ENCODE results near the gene FRMD4A.

DNA sequence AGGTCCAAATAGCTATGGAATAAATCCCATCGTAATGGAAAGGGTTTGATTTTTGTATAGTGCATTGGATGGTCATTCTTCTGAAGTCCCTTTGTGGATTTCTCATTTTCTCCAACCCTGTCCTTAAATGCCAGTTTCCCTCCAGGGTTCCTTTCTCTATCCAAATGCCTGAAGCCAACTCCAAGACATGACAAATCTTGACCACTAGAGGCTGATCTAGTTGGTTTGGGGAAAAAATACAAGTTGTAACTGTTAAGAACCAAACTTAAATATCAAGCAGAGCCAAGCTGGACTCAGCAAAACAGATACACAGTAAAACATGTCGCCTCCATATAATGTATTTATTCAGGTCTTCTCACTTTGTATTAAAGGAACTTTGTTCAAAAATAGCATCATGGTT lies 28.7 kb downstream of the FRMD4A start:
- TF ChIP-seq EP300 (IDR thresholded peaks at IDR 0.05; ENCODE audit: borderline replicate concordance) (no peak), CEBPB (IDR thresholded peaks at IDR 0.05) (no peak), TEAD4 (IDR thresholded peaks at IDR 0.05) (no peak), NFIC (IDR thresholded peaks at IDR 0.05) (no peak), MAX (IDR thresholded peaks at IDR 0.05) (no peak), CREB1 (IDR thresholded peaks at IDR 0.05; ENCODE audit: low read depth) (no peak), USF1 (IDR thresholded peaks at IDR 0.05) (no peak), RAD21 (IDR thresholded peaks at IDR 0.05; ENCODE audit: low read depth) (no peak), YY1 (IDR thresholded peaks at IDR 0.05; ENCODE audit: low read depth) (no peak), FOXM1 (IDR thresholded peaks at IDR 0.05; ENCODE audit: borderline replicate concordance, low read depth) (no peak), ZBTB7A (IDR thresholded peaks at IDR 0.05; ENCODE audit: low read depth) (no peak), TAF1 (IDR thresholded peaks at IDR 0.05; ENCODE audit: low read depth) (no peak), TCF12 (IDR thresholded peaks at IDR 0.05; ENCODE audit: low read depth) (no peak)
- TF ChIP-seq, protein P1, sequence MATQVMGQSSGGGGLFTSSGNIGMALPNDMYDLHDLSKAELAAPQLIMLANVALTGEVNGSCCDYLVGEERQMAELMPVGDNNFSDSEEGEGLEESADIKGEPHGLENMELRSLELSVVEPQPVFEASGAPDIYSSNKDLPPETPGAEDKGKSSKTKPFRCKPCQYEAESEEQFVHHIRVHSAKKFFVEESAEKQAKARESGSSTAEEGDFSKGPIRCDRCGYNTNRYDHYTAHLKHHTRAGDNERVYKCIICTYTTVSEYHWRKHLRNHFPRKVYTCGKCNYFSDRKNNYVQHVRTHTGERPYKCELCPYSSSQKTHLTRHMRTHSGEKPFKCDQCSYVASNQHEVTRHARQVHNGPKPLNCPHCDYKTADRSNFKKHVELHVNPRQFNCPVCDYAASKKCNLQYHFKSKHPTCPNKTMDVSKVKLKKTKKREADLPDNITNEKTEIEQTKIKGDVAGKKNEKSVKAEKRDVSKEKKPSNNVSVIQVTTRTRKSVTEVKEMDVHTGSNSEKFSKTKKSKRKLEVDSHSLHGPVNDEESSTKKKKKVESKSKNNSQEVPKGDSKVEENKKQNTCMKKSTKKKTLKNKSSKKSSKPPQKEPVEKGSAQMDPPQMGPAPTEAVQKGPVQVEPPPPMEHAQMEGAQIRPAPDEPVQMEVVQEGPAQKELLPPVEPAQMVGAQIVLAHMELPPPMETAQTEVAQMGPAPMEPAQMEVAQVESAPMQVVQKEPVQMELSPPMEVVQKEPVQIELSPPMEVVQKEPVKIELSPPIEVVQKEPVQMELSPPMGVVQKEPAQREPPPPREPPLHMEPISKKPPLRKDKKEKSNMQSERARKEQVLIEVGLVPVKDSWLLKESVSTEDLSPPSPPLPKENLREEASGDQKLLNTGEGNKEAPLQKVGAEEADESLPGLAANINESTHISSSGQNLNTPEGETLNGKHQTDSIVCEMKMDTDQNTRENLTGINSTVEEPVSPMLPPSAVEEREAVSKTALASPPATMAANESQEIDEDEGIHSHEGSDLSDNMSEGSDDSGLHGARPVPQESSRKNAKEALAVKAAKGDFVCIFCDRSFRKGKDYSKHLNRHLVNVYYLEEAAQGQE (IDR thresholded peaks at IDR 0.05; ENCODE audit: low read depth): no peak

Measured in Ishikawa (cell line).